Activated CD4-positive, alpha-beta T cell treated with anti-CD3 and anti-CD28 coated beads, Interleukin-2, Interleukin-4, amounts not matched to agents 100 ng/mL and 50 ng/mL, durations not matched to agents 16 hours and 8 hours (primary cell): ENCODE data around the gene GRAMD4.
A peak's percentile ranks its signal among the peaks of the same experiment; 100 is the strongest.
"Not testable (repeated sequence)": the region's sequence is repeated elsewhere in the genome, so short reads cannot be mapped to it uniquely, and the experiment has no call there.

ENCODE experiments used
- DNase-seq: peaks from one replicate; pipeline ENCODE4 v3.0.0-alpha.2; 2020; ENCODE audit warnings: low spot score

The GRAMD4 gene

GRCh38 chr22:46638601-46639431 is 18.6 kb downstream of the GRAMD4 start:
- no peak for DNase-seq

DNA sequence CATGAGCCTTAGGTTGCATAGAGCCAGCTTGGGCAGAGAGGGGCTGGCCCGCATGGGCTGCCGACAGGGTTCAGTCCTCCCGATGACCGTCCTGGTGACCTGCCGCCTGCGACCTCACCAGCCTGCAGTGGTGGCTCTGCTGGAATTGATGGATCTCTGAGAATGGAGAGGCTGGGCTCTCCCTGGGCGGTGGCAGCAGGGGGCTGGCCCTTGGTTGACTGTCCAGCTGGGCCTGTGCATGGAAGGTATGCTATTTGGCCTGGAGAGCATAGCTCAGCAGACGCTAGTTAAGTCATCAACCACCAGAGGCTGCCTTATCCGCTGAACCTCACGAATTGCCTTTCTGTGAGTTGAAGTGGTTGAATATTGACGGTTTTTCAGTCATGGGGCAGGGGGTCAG is 19.7 kb downstream of the GRAMD4 start:
- no peak for DNase-seq

GRCh38 chr22:46640293-46641055 is 20.3 kb downstream of the GRAMD4 start:
- DNase-seq: no peak

- no peak for DNase-seq
These were observed 21.7 kb downstream of the GRAMD4 start for GRCh38 chr22:46641811-46642266.

GRCh38 chr22:46642840-46643480 is 22.8 kb downstream of the GRAMD4 start:
- not testable (repeated sequence) for DNase-seq

- no peak for DNase-seq
These were observed 26.5 kb downstream of the GRAMD4 start for GRCh38 chr22:46646531-46647215.

- not testable (repeated sequence) for DNase-seq
These were observed 28.1 kb downstream of the GRAMD4 start for GRCh38 chr22:46648225-46648820.

DNA sequence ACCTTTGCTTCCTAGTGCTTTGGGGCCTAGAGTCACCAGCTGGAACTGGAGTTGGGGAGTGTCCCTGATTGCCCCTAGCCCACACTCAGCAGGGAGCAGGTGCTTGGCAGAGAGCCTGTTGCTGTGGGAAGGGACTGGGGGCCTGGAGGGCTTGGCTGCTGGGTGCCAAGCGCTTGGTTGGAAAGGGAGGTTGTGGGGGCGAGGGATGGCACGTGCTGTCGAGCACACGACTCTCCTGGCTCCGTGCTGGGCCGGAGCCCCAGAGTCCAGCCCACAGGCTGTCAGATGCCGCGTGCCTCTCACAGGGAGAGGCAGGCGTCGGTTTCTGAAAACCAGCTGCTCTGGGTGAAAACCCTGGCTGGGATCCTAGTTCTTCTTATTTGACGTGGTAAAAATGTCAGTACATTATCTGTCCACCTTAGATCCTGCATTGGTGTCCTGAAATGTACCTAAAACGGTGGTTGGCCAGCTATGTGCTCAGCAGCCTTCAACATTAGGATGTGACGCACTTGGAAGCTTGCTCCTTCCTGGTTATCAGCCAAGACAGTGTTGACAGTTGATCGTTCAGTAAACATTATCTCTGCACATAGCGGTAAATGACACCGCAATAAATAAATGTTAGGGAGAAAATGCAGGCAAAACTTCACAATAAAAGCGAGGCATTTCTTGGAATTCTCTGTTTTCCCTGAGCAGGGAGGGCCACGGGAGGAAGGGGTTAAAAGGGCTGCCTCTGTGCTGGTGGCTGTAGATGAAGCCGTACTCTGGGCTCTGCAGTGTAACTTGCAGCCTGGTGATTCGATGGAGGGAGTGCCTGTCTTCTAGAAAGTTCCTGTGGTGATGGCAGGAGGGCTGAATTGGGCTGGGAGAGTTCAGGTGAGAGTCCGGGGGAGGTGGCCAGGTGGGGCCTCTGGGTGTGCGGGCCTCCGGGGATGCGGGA is 29.2 kb downstream of the GRAMD4 start:
- DNase-seq: no peak

DNA sequence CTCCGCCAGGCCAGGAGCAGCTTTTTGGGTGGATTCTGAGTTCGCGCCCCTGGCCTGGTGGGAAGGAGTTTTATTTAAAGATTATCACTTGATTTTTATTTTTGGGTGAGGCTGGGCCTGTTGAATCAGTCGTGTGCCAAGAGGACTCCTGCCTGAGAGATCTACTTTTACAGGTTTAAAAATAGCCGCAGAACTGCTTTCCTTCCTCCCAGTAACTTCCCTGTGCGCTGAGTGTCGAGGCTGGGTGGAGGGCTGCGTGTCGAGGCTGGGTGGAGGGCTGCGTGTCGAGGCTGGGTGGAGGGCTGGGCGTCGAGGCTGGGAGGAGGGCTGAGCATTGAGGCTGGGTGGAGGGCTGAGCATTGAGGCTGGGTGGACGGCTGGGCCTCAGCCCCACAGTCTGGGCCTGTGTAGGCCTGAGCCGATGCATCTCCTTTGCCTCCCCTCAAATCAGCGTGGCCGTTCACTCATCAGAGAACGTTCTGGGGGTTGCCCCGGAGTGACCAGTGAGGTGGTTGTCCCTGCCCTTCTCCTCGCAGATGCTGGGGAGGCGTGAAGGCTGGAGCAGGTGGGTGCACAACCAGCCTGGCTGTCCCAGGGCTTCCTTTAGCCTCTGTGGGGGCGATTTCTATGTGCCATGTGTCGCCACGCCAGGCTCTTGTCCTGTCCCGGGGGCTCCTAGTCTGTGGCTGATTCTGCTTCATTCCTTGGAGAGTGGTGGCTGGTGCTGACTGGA is 30.1 kb downstream of the GRAMD4 start:
- DNase-seq: no peak

DNA sequence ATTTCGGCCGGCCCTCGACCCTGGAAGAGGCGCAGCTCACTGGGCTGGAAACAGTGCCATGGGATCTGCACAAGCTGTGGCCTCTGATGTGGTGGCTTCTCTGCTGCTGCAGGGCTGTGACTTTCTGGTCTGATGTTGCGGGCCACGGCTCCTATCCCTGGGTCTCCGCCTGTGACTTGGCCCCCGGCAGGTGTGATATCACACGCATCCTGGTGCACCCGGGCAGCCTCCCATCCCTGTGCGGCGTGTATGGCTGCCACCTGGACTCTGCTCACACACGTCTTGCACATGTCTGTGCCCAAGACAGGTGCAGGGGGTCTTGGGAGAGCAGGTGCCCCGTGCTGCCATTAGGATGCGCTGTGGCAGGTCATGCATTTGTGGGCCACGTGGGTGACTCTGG is 31.1 kb downstream of the GRAMD4 start:
- DNase-seq: no peak

- DNase-seq: no peak
These were observed 32.1 kb downstream of the GRAMD4 start for GRCh38 chr22:46652081-46652846.

GRCh38 chr22:46652847-46653331 is 32.7 kb downstream of the GRAMD4 start:
- no peak for DNase-seq

GRCh38 chr22:46653596-46653995 is 33.4 kb downstream of the GRAMD4 start:
- peak; percentile 43 for DNase-seq

- DNase-seq: no peak
These were observed 34.2 kb downstream of the GRAMD4 start for GRCh38 chr22:46654426-46654825.

GRCh38 chr22:46654927-46655595 is 34.9 kb downstream of the GRAMD4 start:
- DNase-seq: no peak

GRCh38 chr22:46655861-46656608 is 35.8 kb downstream of the GRAMD4 start:
- no peak for DNase-seq

DNA sequence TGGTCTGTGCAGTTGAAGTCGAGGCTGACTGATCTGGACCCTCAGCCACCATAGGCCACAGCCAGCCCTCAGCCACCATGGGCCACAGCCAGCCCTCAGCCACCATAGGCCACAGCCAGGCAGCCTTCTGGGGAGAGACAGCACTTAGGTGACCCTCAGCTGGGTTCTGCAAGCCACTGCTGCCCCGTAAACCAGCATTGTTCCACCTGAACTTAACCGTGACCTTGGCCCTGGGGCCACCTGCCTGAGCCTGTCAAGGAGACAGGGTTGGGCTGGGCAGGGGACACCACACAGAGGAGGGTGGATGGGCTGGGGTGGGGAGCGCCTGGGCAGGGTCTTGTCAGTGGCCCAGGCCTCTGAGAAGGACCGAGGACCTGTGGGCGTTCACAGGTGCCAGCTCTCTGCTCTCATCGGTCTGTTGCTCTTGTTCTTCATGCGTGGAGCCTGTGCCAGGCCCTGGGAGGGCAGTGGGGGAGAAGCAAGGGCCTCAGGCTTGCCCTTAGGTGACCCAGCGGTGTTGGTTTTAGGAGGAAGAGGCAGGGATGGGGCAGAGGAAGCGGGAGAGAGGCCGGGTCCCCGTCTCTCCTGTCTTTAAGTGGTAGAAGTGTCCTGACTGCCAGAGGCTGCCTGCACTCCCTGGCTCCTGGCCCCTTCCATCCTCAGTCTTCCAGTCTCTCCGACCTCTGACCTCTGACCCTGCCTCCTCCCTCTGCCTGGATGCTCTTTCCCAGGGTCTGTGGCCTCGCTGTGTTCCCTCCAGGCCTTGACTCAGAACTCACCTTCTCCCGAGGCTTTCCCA is 36.9 kb downstream of the GRAMD4 start:
- DNase-seq: no peak
